Spleen (tissue), 11 donors: ENCODE measurements around the gene CLASP1. TPM values are rescaled to one million over a fixed set of nuclear protein-coding genes. Genes with fewer than 3 reads are reported as not detected.
"Not testable (repeated sequence)": the region's sequence is repeated elsewhere in the genome, so short reads cannot be mapped to it uniquely, and the experiment has no call there.

Experiments used
- DNase-seq: peaks from one replicate; pipeline ENCODE4 v3.0.0-alpha.2; 2020
- H3K27ac ChIP-seq, 8 donors: fragments of 200-600 bp; sonication (generic) in 7 of 8; 1 replicate in 4 of 8; 2 replicates in 4 of 8; pipeline versions ENCODE4 v1.5.0 to v1.8.0; 2016 to 2021; ENCODE audit warnings: inconsistent platforms in 4 of 8, mild to moderate bottlenecking in 4 of 8, moderate library complexity in 1 of 8
- H3K27me3 ChIP-seq, 7 donors: fragments of 200-600 bp; sonication (generic) in 6 of 7; replicated peaks in 1 of 7; 1 replicate in 4 of 7; 2 replicates in 3 of 7; pipeline versions ENCODE4 v1.5.0 to v1.8.0; 2016 to 2021; ENCODE audit warnings: inconsistent platforms in 3 of 7, mild to moderate bottlenecking in 1 of 7
- H3K36me3 ChIP-seq, 6 donors: fragments of 200-600 bp; sonication (generic) in 5 of 6; 1 replicate in 4 of 6; 2 replicates in 2 of 6; pipeline versions ENCODE4 v1.5.0 to v1.8.0; 2016 to 2021; ENCODE audit warnings: inconsistent platforms in 2 of 6
- H3K4me1 ChIP-seq, 6 donors: fragments of 200-600 bp; sonication (generic) in 5 of 6; 1 replicate in 3 of 6; 2 replicates in 3 of 6; pipeline versions ENCODE4 v1.5.0 to v1.8.0; 2016 to 2021; ENCODE audit warnings: inconsistent platforms in 3 of 6
- H3K4me3 ChIP-seq, 8 donors: fragments of 200-600 bp; sonication (generic) in 7 of 8; 1 replicate in 4 of 8; 2 replicates in 4 of 8; pipeline versions ENCODE4 v1.5.0 to v1.8.0; 2016 to 2021; ENCODE audit warnings: inconsistent platforms in 4 of 8, mild to moderate bottlenecking in 4 of 8, moderate library complexity in 2 of 8
- H3K9me3 ChIP-seq, 8 donors: fragments of 200-600 bp; sonication (generic) in 7 of 8; 1 replicate in 4 of 8; 2 replicates in 4 of 8; pipeline versions ENCODE4 v1.5.0 to v1.8.0; 2016 to 2021; ENCODE audit warnings: inconsistent platforms in 4 of 8
- POLR2A ChIP-seq, 3 donors: fragments of 450-650 bp; IDR thresholded peaks; one replicate each; pipeline ENCODE4 v1.5.1; 2017; ENCODE audit warnings: antibody characterized with exemption in 3 of 3, mild to moderate bottlenecking in 1 of 3
- POLR2AphosphoS5 ChIP-seq, 3 donors: sonication (generic); formaldehyde crosslinking; IDR thresholded peaks; one replicate each; pipeline ENCODE4 v1.5.1; 2017; ENCODE audit warnings: antibody characterized with exemption in 3 of 3
- WGBS, 5 donors: extraction: QIAGEN DNeasy Blood & Tissue Kit in 3 of 5; methylation state at CpG; one replicate each; pipeline versions ENCODE4 v1.1.5 to v1.1.7; 2013 to 2018; 5-methylcytosine and 5-hydroxymethylcytosine counted together
- intact Hi-C: fragments of 100-400 bp; cut with DNase I; formaldehyde crosslinking; loops from one replicate; pipeline ENCODE4 v1.15.0; 2023; ENCODE audit warnings: low total_unique reads
- polyA plus RNA-seq, 3 donors: library from polyadenylated mRNA; stranded (reverse); fragments of 200-250 nt; gene quantifications; one replicate each; pipeline ENCODE4 v1.2.1, GENCODE V29; 2013
- total RNA-seq, 7 donors: library from RNA; depleted of rRNA in 3 of 7; stranded (reverse); fragments of >200 nt in 3 of 7; fragmentation: NEBNext Ultra II Directional in 4 of 7; extraction: Animal tissue kit (Norgen Biotek cat#: 25700) in 4 of 7; gene quantifications; one replicate each; pipeline versions ENCODE4 v1.1.0 to v1.2.1, GENCODE V29; 2016 to 2021
- TF ChIP-seq, protein P1 (sequence below), 11 experiments: fragments of 200-600 bp in 7 of 11; fragments of 450-650 bp in 4 of 11; sonication (generic) in 4 of 11; IDR thresholded peaks in 8 of 11; conservative IDR thresholded peaks in 3 of 11; 1 replicate in 7 of 11; 2 replicates in 4 of 11; pipeline versions ENCODE4 v1.4.0 to v1.8.0; 2016 to 2021; ENCODE audit warnings: antibody characterized with exemption in 11 of 11, inconsistent platforms in 4 of 11, mild to moderate bottlenecking in 1 of 11
- donor health status: healthy with polysubstance abuse.
- donor health status: DM: no; HTN: no; CAD: no; lungs with moderate emphysema.
- donor health status: DM: no; HTN: no; CAD: no.
- donor health status: Bipolar disorder and iron deficiency.
- donor health status: healthy.
- donor health status: DM: no; HTN: no; CAD: no.
- donor health status: DM: yes; HTN: yes; CAD: no.

The CLASP1 gene
- total and polyA plus RNA-seq, 10 donors, result 4.0 to 103 (median 71.7) TPM

DNA sequence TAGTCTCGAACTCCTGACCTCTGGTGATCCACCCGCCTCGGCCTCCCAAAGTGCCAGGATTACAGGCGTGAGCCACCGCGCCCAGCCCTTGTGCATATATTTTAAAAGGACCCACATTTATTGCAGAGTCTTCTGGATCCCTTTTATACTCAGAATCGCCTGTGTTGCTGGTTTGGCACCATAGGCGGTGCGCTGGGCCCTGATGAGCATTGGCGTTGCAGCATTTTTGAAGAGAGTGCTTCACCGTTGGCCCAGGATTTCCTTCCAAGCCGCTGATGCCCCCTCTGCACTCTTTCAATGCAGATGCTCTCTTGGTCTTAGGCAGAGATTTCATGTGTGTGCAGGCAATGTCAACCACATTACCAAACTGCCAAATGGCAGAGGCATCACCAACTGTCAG is 350.8 kb downstream of the CLASP1 start:
- 93 to 96% (median 95%) methylated on average over 12 of the region's 12 CpGs for WGBS, 5 donors
- Histone ChIP-seq H3K27ac (no peak overlapping the region), H3K9me3 (no peaks in the 10 kb centered on the region), H3K36me3 (no peaks in the 10 kb centered on the region), H3K4me1 (peaks cover 0 to 7% (median under 1%) of the 10 kb centered on the region in 6 donors), H3K27me3 (peaks cover 0 to 19% (median 0%) of the 10 kb centered on the region in 7 donors), H3K4me3 (no peak overlapping the region)
- intact Hi-C loops, result no loop called here
- TF ChIP-seq POLR2A (IDR thresholded peaks at IDR 0.05) (no peak), POLR2AphosphoS5 (IDR thresholded peaks at IDR 0.05) (no peak)
- TF ChIP-seq, protein P1, sequence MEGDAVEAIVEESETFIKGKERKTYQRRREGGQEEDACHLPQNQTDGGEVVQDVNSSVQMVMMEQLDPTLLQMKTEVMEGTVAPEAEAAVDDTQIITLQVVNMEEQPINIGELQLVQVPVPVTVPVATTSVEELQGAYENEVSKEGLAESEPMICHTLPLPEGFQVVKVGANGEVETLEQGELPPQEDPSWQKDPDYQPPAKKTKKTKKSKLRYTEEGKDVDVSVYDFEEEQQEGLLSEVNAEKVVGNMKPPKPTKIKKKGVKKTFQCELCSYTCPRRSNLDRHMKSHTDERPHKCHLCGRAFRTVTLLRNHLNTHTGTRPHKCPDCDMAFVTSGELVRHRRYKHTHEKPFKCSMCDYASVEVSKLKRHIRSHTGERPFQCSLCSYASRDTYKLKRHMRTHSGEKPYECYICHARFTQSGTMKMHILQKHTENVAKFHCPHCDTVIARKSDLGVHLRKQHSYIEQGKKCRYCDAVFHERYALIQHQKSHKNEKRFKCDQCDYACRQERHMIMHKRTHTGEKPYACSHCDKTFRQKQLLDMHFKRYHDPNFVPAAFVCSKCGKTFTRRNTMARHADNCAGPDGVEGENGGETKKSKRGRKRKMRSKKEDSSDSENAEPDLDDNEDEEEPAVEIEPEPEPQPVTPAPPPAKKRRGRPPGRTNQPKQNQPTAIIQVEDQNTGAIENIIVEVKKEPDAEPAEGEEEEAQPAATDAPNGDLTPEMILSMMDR (IDR thresholded peaks at IDR 0.05 in 8 of 11, conservative IDR thresholded peaks at IDR 0.05 in 3 of 11), result no peak
- no peak for DNase-seq

DNA sequence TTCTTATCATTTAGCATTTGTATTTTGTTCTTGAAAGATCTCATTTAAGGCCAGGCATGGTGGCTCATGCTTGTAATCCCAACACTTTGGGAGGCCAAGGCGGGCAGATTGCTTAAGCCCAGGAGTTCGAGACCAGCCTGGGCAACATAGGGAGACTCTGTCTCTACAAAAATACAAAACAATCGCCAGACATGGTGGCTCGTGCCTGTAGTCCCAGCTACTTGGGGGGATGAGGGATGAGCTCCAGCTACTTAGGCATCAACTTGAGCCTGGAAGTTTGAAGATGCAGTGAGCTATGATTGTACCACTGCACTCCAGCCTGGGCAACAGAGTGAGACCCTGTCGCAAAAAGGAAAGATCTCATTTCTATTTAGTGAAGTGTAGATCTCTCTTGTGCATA is 351.4 kb downstream of the CLASP1 start:
- H3K4me3 ChIP-seq, H3K4me1 ChIP-seq, DNase-seq, H3K27ac ChIP-seq, H3K36me3 ChIP-seq, intact Hi-C loops, H3K9me3 ChIP-seq: not testable (repeated sequence)
- H3K27me3 ChIP-seq, result peaks cover 0 to 13% (median 0%) of the 10 kb centered on the region in 7 donors
- 89 to 96% (median 91%) methylated on average over 5 of the region's 5 CpGs for WGBS, 5 donors

DNA sequence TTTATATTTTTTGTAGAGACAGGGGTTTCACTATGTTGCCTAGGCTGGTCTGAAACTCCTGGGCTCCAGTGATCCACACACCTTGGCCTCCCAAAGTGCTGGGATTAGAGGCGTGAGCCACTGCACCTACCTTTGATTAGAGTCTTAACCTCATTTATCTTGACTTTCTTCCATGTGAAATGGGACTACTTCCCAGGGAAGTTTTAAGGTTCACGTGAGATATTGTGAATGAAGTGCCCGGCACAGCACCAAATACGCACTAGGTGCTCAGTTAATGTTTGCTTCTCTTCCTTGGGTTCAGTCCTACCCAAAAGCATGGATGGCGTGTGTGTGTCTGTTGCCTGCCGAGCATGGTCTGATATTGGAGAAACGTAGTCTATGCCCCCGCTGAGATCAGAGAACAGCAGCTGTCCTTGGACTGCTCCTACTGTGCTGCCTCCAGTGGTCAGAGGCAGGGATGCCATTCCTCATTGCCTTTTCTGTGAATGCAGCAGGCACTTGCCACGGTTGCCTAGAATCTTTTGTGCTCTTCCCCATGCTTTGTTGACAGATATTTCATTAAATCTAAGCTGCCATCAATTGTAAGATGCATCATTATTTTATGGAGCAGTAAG is 351.9 kb downstream of the CLASP1 start:
- DNase-seq, result no peak
- Histone ChIP-seq H3K9me3 (no peaks in the 10 kb centered on the region), H3K4me1 (no peaks in the 10 kb centered on the region), H3K27ac (no peak overlapping the region), H3K36me3 (no peaks in the 10 kb centered on the region), H3K4me3 (no peak overlapping the region), H3K27me3 (peaks cover 0 to 9% (median 0%) of the 10 kb centered on the region in 7 donors)
- intact Hi-C loops, result no loop called here
- no peak for TF ChIP-seq POLR2AphosphoS5 (IDR thresholded peaks at IDR 0.05)
- TF ChIP-seq, protein P1 (IDR thresholded peaks at IDR 0.05 in 8 of 11, conservative IDR thresholded peaks at IDR 0.05 in 3 of 11), result peak in 9 of 11 experiments; percentile 32 to 67 (median 51)
- TF ChIP-seq POLR2A (IDR thresholded peaks at IDR 0.05), result no peak
- WGBS, 5 donors, result 54 to 62% (median 58%) methylated on average over 9 of the region's 9 CpGs

DNA sequence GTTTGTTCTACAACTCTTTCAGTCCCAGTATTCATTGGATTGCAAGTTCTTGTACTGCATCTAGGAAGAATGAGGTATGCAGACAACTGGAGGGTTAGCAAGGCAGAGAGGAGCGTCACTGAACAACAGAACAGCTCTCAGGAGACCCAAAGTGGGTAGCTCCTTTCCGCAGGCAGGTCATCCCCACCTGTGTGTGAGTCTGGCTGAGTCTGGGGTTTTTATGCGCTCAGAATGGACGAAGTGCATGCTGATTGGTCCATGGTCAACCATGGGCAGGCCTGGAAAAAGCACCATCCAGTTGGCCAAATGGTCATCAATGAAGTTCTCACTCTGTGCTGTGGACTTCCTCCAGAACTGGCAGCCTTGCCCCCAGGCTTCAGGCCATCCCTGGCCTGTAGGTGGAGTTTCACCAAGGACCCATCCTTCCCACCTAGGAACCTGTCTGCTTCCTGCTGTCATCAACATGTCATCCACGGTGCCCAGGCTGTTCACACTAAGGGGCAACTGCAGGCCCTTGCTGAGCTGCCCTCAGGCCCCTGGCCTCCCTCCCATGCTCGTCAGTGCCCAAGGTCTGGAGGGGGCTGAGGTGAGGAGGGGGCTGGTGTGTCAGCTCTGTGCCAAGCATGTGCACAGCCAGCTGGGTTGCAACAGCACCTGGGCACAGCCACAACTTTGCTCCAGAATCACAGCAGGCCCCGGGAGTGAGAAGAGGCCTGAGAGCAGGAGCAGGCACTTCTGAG is 353.2 kb downstream of the CLASP1 start:
- intact Hi-C loops, result no loop called here
- no peak overlapping the region for H3K27ac ChIP-seq
- H3K4me3 ChIP-seq, result no peak overlapping the region
- DNase-seq, result no peak
- no peaks in the 10 kb centered on the region for H3K4me1 ChIP-seq
- TF ChIP-seq POLR2A (IDR thresholded peaks at IDR 0.05) (no peak), POLR2AphosphoS5 (IDR thresholded peaks at IDR 0.05) (no peak)
- TF ChIP-seq, protein P1 (IDR thresholded peaks at IDR 0.05 in 8 of 11, conservative IDR thresholded peaks at IDR 0.05 in 3 of 11), result no peak
- H3K36me3 ChIP-seq, result no peaks in the 10 kb centered on the region
- H3K9me3 ChIP-seq, result no peaks in the 10 kb centered on the region
- peaks cover 0 to 4% (median 0%) of the 10 kb centered on the region in 7 donors for H3K27me3 ChIP-seq
- WGBS, 5 donors, result 87 to 95% (median 90%) methylated on average over 4 to 7 of the region's 7 CpGs
